ENCODE data around the gene NCKAP5L.

DNA sequence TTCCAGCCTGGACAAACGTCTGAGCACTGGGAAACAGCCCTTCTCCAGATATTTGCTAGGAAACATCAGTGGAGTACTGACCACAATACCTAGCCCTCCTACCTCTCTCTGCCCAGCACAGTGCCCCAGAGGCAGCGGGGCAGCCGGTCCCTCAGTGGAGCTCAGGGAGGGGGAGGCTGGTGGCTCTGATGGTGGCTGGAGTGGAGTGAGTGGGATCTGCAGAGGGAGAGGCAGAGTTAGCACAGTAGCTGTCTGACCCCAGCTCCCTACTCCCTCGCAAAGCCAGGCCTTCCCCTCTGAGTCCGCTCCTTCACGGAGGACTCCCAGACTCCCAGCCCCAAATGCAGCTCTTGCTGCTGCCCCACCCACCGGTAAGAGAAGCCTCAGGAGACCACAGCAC lies 30.0 kb downstream of the NCKAP5L start:
- TF ChIP-seq POLR2AphosphoS5 (IDR thresholded peaks at IDR 0.05; ENCODE audit: low read depth, low read length) (no peak), POLR2A (IDR thresholded peaks at IDR 0.05; ENCODE audit: low read depth, low read length) (no peak)
